K562 (cell line): Measurements from ENCODE around the gene CTNNA3. TPM values are rescaled to one million over a fixed set of nuclear protein-coding genes. Genes with fewer than 3 reads are reported as not detected.

Experiments
- ATAC-seq: fragments of 200-7000 bp; cut with Tn5 transposase; 3 replicates; pipeline ENCODE4 v1.9.1; 2020; ENCODE audit warnings: moderate library complexity
- BruUV-seq: library from RNA; stranded (reverse); fragments of 400-500 nt; replicated peaks from 2 replicates; lab custom pipeline; 2021; lab: Mats Ljungman, UMichigan
- CTCF ChIA-PET: fragments of 300-600 bp; formaldehyde crosslinking; extraction: SDS; loops from one replicate; lab custom pipeline; 2021; ENCODE audit warnings: low intra/inter-chr PET ratio; lab: Yijun Ruan, JAX
- POLR2A ChIA-PET: fragments of 300-600, 350-650 bp; sonication (Branson Sonifier 250); formaldehyde crosslinking; extraction: SDS; loops from one replicate; lab custom pipeline; 2021; ENCODE audit warnings: antibody characterized with exemption, inconsistent platforms; lab: Yijun Ruan, JAX
- DNase-seq, 4 experiments: peaks; one replicate each; pipeline versions ENCODE4 v3.0.0 to v3.0.0-alpha.2; 2011 to 2018; ENCODE audit warnings: low spot score in 3 of 4, mixed read lengths in 3 of 4; ENCODE audit errors: extremely low read depth in 1 of 4
- FAIRE-seq: peaks from 2 replicates; lab custom pipeline; 2011; peaks lifted over from hg19 to GRCh38; lab: Jason Lieb, UNC
- H2AFZ ChIP-seq: 2 replicates; pipeline ENCODE4 v1.6.0; 2011; ENCODE audit warnings: low read depth, low read length, control low read depth, inconsistent platforms
- H3K27ac ChIP-seq: fragments of 200-600 bp; 3 replicates; pipeline ENCODE4 v1.8.0; 2011; ENCODE audit warnings: low read depth, mild to moderate bottlenecking, control low read depth, inconsistent platforms, low read length, moderate library complexity, mixed read lengths; ENCODE audit errors: extremely low read depth
- H3K27me3 ChIP-seq, 2 experiments: fragments of 300-600 bp in 1 of 2; 2 replicates in 1 of 2; 3 replicates in 1 of 2; pipeline versions ENCODE4 v1.6.0 to v1.8.0; 2011; ENCODE audit warnings: inconsistent platforms in 2 of 2, low read length in 2 of 2, mild to moderate bottlenecking in 1 of 2, mixed read lengths in 1 of 2, moderate library complexity in 1 of 2; ENCODE audit not compliant: control insufficient read depth in 2 of 2, insufficient read depth in 2 of 2
- H3K36me3 ChIP-seq: fragments of 300-600 bp; 3 replicates; pipeline ENCODE4 v1.8.0; 2011; ENCODE audit warnings: mild to moderate bottlenecking, low read length, inconsistent platforms; ENCODE audit not compliant: control insufficient read depth, insufficient read depth
- H3K4me1 ChIP-seq, 2 experiments: fragments of 200-600 bp in 1 of 2; replicated peaks in 1 of 2; 2 replicates in 1 of 2; 3 replicates in 1 of 2; pipeline versions ENCODE4 v1.5.1 to v1.8.0; 2011; ENCODE audit warnings: inconsistent platforms in 2 of 2, low read length in 2 of 2, mild to moderate bottlenecking in 1 of 2, mixed read lengths in 1 of 2, moderate library complexity in 1 of 2; ENCODE audit not compliant: control insufficient read depth in 2 of 2, insufficient read depth in 2 of 2
- H3K4me2 ChIP-seq: 2 replicates; pipeline ENCODE4 v1.6.1; 2011; ENCODE audit warnings: low read length, control low read depth, inconsistent platforms, mixed read lengths; ENCODE audit not compliant: insufficient read depth
- H3K4me3 ChIP-seq: fragments of 200-600 bp; sonication (generic), shearing (Covaris generic); 2 replicates; pipeline ENCODE4 v1.5.1; 2016; ENCODE audit warnings: control low read depth, inconsistent platforms
- H3K79me2 ChIP-seq: fragments of 200-600 bp; 3 replicates; pipeline ENCODE4 v1.8.0; 2011; ENCODE audit warnings: low read length, inconsistent platforms; ENCODE audit not compliant: control insufficient read depth, insufficient read depth
- H3K9ac ChIP-seq, 2 experiments: 2 replicates each; pipeline versions ENCODE4 v1.6.0 to v1.6.1; 2011; ENCODE audit warnings: low read depth in 2 of 2, low read length in 2 of 2, control low read depth in 1 of 2, inconsistent platforms in 1 of 2, mild to moderate bottlenecking in 1 of 2, mixed read lengths in 1 of 2; ENCODE audit not compliant: insufficient read depth in 1 of 2
- H3K9me1 ChIP-seq: one replicate; pipeline ENCODE4 v1.6.0; 2011; ENCODE audit warnings: inconsistent platforms, mild to moderate bottlenecking, low read length, moderate library complexity; ENCODE audit not compliant: control insufficient read depth, insufficient read depth
- H3K9me3 ChIP-seq: replicated peaks from 2 replicates; pipeline ENCODE4 v1.5.1; 2011; ENCODE audit warnings: low read depth, low read length, inconsistent platforms; ENCODE audit not compliant: control insufficient read depth, insufficient read depth
- H4K20me1 ChIP-seq: replicated peaks from 2 replicates; pipeline ENCODE4 v1.6.1; 2011; ENCODE audit warnings: low read length, inconsistent platforms, mixed read lengths; ENCODE audit not compliant: control insufficient read depth, insufficient read depth
- HMG20A ChIP-seq: fragments of 450-650 bp; formaldehyde crosslinking; conservative IDR thresholded peaks from 2 replicates; pipeline ENCODE4 v1.4.0; 2020; ENCODE audit warnings: mild to moderate bottlenecking, mixed read lengths
- POLR3G ChIP-seq: IDR thresholded peaks from 2 replicates; pipeline ENCODE4 v1.6.1; 2011; ENCODE audit not compliant: insufficient read length, insufficient replicate concordance; ENCODE audit errors: extremely low read depth
- SIX5 ChIP-seq, 2 experiments: IDR thresholded peaks; 2 replicates each; pipeline ENCODE4 v1.6.1; 2011; ENCODE audit warnings: low read length in 2 of 2, borderline replicate concordance in 1 of 2, low read depth in 1 of 2, mild to moderate bottlenecking in 1 of 2, moderate library complexity in 1 of 2; ENCODE audit not compliant: insufficient read depth in 1 of 2
- SREBF1 ChIP-seq: fragments of 150-350 bp; IDR thresholded peaks from 2 replicates; pipeline ENCODE4 v1.6.1; 2014; ENCODE audit warnings: antibody characterized with exemption, low read depth, low read length, borderline replicate concordance
- ZKSCAN1 ChIP-seq: fragments of 150-350 bp; IDR thresholded peaks from 2 replicates; pipeline ENCODE4 v1.6.1; 2016; ENCODE audit warnings: low read depth, low read length
- ZNF175 ChIP-seq: fragments of 200-800 bp; sonication (Bioruptor generic); IDR thresholded peaks from 2 replicates; pipeline ENCODE4 v1.6.1; 2016; ENCODE audit warnings: low read depth, mild to moderate bottlenecking, missing genetic modification characterization, missing compliant biosample characterization
- ZNF217 ChIP-seq: sonication (generic); formaldehyde crosslinking; IDR thresholded peaks from 2 replicates; pipeline ENCODE4 v1.8.0; 2022; ENCODE audit warnings: mild to moderate bottlenecking, missing genetic modification reagents
- ZZZ3 ChIP-seq: fragments of 450-650 bp; IDR thresholded peaks from 2 replicates; pipeline ENCODE4 v1.6.1; 2016; ENCODE audit warnings: antibody characterized with exemption, mild to moderate bottlenecking, moderate library complexity
- WGBS: fragments of 100-300 bp; shearing (Covaris generic); methylation state at CpG from one replicate; pipeline ENCODE4 v1.1.6; 2016; ENCODE audit warnings: low coverage, mixed read lengths; ENCODE audit not compliant: insufficient coverage; ENCODE audit errors: missing lambda C conversion rate; 5-methylcytosine and 5-hydroxymethylcytosine counted together
- in situ Hi-C: fragments of 300-500 bp; cut with MboI; formaldehyde crosslinking; loops from 4 replicates; pipeline ENCODE4 v1.15.0; 2018; ENCODE audit warnings: inconsistent platforms, mixed read lengths
- intact Hi-C: fragments of 100-400 bp; cut with micrococcal nuclease; formaldehyde crosslinking; loops from 2 replicates; pipeline ENCODE4 v1.14.2; 2022
- polyA plus RNA-seq, 8 experiments: library from polyadenylated mRNA; depleted of rRNA in 4 of 8; stranded (reverse) in 5 of 8; unstranded in 3 of 8; fragments of >200 nt; fragmentation: Nextera tagmentation in 2 of 8; fragmentation: Illumina TruSeq in 1 of 8; extraction: Ambion mirVana in 2 of 8; extraction: Trizol in 1 of 8; gene quantifications; 2 replicates each; pipeline versions ENCODE4 v1.2.1 to v1.2.3, GENCODE V29; 2011 to 2014; ENCODE audit warnings: inconsistent platforms in 1 of 8, missing spikeins in 1 of 8
- total RNA-seq, 7 experiments: library from RNA; depleted of rRNA in 6 of 7; stranded (reverse); fragments of >200 nt in 6 of 7; fragmentation: Illumina TruSeq in 2 of 7; extraction: Trizol in 2 of 7; gene quantifications; 2 replicates each; pipeline versions ENCODE4 v1.2.1 to v1.2.3, GENCODE V29; 2011 to 2021; ENCODE audit warnings: low replicate concordance in 1 of 7
- TF ChIP-seq, protein P1 (sequence below): fragments of 250-450 bp; sonication (Bioruptor Pico); IDR thresholded peaks from 2 replicates; pipeline ENCODE4 v1.8.0; 2022; ENCODE audit warnings: inconsistent platforms

CTNNA3 gene
- total and polyA plus RNA-seq, 9 of the 15 experiments (the other 6 are each of a cell fraction or from before 2014, with no cell fraction given): 0.04 TPM; not detected in 8

DNA sequence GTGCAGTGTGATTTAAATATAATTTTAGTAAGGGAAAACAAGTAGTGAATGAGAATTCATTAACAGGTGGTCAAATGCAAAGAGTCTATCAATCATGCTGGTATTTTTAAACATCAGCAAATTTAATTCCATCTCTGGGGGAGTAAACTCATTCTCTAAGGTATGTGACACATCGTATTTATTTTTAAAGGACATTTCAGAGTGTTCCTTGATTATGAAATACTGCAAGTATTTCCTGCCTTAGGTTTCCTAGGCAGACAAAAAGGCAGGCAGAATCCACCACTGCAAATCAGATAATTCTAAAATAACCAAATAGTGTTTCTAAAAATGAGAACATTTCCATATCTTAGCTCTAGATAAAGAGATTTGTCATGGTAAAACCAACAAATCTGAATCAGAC is 576.3 kb downstream of the CTNNA3 start:
- ChIA-PET POLR2A (no interaction called here), CTCF (no interaction called here)
- ATAC-seq (no peak), DNase-seq (no peak), FAIRE-seq (no peak)
- Histone ChIP-seq H3K4me3 (no peak overlapping the region), H2AFZ (no peak overlapping the region), H3K9ac (no peak overlapping the region), H3K36me3 (no peaks in the 10 kb centered on the region), H3K9me3 (no peaks in the 10 kb centered on the region), H3K79me2 (no peaks in the 10 kb centered on the region), H3K27me3 (no peaks in the 10 kb centered on the region), H3K9me1 (no peaks in the 10 kb centered on the region), H3K4me1 (no peaks in the 10 kb centered on the region), H3K27ac (no peak overlapping the region), H4K20me1 (no peaks in the 10 kb centered on the region), H3K4me2 (no peak overlapping the region)
- in situ Hi-C loops: no loop called here
- TF ChIP-seq ZZZ3 (no peak), SREBF1 (no peak), SIX5 (IDR thresholded peaks at IDR 0.05; ENCODE audit: borderline replicate concordance in 1 of 2, insufficient read depth in 1 of 2, low read depth in 1 of 2, low read length in 2 of 2) (no peak), ZNF217 (CRISPR knock-in tag) (no peak), ZNF175 (CRISPR knock-in tag) (no peak), ZKSCAN1 (no peak), POLR3G (no peak), HMG20A (CRISPR knock-in tag) (no peak)
- TF ChIP-seq, protein P1, sequence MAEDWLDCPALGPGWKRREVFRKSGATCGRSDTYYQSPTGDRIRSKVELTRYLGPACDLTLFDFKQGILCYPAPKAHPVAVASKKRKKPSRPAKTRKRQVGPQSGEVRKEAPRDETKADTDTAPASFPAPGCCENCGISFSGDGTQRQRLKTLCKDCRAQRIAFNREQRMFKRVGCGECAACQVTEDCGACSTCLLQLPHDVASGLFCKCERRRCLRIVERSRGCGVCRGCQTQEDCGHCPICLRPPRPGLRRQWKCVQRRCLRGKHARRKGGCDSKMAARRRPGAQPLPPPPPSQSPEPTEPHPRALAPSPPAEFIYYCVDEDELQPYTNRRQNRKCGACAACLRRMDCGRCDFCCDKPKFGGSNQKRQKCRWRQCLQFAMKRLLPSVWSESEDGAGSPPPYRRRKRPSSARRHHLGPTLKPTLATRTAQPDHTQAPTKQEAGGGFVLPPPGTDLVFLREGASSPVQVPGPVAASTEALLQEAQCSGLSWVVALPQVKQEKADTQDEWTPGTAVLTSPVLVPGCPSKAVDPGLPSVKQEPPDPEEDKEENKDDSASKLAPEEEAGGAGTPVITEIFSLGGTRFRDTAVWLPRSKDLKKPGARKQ: no peak
- WGBS: 0% methylated on average over 1 of the region's 1 CpG
- BruUV-seq: no TSS peak
- intact Hi-C loops: no loop called here
